HG03354 (cell line): Measurements from ENCODE around the gene CCDC175.

Experiments used
- ATAC-seq: cut with Tn5 transposase; IDR thresholded peaks from one replicate; pipeline ENCODE4 v1.9.1; 2021; ENCODE audit warnings: mild to moderate bottlenecking; ENCODE audit not compliant: unreplicated experiment, poor library complexity, severe bottlenecking

Gene CCDC175

DNA sequence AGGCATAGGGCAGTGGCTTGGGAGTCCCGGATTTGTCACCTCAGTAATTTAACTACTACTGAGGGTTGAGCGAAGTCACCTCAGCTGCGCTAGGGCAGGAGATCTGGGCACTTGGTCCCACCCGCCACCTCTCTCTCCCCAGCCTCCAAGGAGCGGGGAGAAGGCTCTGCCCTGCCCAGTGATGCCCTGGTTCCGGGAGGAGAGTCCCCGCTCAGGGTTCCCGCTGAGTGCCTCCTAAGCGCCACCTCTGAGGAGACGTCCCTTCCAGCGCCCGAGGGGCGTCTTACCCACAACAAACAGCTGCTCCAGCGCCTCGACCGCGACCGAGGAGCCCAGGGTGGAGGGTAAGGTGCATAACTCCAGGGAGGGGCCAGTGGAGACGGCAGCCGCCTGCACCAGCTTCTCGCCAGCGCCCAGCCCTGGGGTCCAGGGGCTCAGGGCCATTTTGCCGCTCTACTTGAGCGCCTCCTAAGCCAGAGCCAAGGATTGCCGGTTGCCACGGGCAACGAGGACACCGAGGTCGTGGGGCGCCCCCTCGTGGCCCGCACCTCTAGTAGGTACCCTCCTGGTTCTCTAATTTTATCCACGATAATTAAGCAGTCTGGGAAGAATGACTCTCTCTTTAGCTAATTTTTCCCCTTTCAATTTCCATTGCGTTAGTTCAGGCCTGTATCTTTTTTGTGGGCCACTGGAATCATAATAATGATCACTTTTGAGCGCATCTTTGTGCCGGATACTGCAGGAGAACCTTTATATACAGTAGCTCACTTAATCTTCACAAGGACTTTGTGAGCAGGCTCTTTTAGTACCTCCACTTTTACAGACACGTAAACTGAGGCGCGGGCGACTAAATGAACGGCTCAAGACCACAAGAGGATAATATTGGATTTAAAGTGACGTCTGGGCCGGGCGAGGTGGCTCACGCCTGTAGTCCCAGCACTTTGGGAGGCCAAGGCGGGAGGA, at the start of gene CCDC175:
CCDC175 (minus strand) TSS at position 481 of the 963 bp plus-strand sequence; CDS start at position 444, 37 bp downstream.
- peak; percentile 99 for ATAC-seq

DNA sequence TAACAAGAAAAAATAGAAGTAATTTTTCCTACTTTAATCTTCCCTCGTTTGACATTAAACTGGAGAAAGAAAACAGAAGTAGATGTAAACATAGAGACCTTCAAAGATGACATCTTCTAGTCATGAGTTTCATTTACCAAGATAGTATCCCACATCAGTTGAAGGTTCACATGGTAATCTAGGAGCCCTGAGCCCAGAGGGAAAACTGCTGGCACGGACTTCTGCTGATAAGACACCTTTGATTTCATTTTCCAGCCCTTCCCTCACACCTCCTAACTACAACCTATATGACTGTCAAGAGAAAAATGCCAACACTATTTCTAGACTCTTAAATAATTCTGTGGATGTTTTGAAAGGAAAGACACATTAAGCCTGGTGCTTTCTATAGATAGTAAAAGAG, 46.0 kb upstream of the CCDC175 start:
- ATAC-seq = no peak

DNA sequence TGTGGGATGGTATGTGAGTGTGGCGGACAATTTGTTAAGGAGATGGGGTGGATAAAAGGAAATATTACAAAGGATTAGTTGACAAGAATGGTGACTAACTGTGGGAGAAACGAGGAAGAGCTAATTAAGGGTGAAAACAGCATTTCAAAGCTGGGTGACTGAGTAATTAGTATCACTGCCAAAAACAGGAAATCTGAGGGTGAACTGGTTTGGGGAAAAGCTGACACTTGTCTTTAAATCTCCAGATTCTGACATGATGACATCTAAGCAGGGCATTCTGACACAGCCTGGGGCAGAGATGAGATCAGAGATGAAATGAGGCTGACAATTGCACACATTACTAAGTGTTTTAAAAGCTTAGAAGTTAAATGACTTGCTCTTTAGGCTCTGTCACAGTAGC, 42.4 kb upstream of the CCDC175 start:
- no peak for ATAC-seq

DNA sequence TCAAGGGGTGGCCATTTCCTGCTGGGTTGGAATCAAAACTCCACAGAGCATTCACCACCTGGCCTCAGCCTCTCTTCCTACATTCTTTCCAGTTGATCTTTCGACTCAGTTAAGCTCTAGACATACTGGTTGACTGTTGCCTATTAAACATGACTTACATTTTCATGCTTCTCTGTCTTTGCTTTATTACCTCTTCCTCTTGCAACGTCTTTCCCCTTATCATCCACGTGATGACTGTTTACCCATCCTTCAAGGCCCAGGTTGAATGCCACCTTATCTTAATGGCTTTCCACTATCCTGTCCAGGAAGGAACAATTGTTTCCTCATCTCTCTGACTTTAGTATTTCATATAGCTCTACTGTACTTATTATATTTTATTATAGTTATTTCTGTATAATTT, 24.4 kb upstream of the CCDC175 start:
- no peak for ATAC-seq

DNA sequence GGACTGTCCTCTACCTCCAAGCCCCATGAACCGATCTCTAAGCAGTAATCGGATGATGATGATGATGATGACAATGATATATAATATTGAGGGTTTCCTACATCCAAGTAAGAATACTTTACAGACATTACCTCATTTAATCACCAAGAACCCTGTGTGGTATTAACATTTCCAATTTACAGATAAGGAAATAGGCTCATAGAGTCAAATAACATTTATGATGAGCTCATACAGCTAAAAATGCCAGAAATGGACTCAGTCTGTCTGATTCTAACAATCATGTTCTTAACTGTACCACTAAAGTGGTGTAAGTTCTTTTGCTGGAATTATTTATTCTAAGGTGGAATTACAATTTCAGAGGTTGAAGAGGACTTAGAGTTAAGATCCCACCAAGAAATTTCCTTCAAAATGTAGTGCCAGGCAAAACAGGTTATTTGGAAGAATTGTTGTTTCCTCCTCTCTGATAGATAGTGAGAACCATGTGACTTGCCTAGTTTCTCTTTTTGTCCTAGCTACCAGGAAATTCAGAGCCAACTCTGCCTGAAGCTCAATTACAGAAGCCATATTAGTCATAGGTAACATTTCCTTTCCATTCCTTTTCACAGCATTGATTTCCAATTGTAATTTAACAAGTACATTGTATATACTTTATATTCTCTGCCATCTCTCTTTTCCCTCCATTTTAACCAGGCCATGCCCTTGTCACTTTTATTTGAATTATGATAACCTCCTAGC, 23.8 kb upstream of the CCDC175 start:
- ATAC-seq = no peak

DNA sequence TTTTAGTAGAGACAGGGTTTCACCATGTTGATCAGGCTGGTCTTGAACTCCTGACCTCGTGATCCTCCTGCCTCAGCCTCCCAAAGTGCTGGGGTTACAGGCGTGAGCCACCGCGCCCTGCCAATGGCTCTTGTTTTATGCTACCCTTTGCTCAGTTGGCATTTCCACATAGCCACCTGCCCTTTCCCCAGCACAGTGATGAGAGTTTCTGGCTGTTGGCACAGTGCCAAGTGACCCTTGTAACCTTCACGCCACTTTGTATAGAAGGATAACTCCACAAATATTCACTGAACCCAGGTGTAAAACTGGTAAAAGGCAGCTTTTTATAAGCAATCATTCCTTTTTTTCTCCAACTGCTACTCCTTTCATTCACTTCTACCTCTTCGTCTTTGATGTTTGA, 18.5 kb upstream of the CCDC175 start:
- ATAC-seq = no peak

DNA sequence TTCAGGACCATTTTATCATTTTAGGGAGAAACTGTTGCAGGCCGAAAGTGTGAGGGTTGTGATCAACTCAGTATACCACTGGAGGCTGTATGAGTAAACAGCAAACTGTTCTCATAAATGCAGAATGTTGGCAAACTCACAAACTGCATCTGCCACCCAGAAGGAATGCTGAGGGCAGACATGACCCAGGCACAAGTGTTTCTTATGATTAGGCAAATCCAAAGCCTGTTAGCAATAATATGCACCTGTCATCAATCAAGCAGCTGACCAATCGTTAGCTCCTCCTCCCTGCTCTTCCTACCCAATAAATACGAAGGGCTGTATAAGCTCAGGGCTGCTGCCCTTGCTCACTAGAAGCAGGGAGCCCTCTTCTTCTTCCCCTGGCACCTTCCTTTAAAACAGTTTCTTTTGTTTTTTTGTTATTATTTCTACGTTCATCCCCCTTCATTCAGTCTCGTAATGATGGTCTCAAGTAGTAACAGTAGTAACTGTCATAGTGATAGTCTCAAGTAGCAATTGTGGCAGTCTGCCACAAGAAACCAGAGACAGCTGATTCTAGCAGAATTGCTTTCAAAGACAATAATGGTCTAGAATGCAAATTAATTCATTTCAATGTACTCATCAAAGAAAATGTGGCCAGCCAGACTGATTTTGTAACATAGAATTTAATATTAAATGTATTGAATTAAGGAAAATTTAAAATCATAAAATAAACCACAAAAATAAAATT, 15.2 kb upstream of the CCDC175 start:
- ATAC-seq = no peak

DNA sequence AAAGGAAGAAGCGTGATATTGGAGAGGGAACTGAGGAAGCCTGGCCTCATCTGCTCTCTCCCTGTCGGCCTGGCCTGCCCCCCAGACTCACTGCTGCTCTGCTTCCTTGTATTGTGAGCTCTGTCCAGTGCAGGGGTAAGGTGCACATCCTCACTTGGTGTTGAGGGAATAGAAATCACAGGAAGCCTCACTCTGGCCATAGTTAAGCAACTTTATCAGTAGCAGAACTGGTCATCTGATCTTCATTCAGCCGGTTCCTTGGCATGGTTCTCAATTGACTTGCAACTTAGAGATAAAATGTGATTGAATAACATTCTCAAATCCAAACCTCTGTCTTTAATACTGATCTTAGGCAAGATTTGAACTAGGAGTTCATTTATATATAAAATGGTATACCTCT, 11.5 kb upstream of the CCDC175 start:
- ATAC-seq = no peak

DNA sequence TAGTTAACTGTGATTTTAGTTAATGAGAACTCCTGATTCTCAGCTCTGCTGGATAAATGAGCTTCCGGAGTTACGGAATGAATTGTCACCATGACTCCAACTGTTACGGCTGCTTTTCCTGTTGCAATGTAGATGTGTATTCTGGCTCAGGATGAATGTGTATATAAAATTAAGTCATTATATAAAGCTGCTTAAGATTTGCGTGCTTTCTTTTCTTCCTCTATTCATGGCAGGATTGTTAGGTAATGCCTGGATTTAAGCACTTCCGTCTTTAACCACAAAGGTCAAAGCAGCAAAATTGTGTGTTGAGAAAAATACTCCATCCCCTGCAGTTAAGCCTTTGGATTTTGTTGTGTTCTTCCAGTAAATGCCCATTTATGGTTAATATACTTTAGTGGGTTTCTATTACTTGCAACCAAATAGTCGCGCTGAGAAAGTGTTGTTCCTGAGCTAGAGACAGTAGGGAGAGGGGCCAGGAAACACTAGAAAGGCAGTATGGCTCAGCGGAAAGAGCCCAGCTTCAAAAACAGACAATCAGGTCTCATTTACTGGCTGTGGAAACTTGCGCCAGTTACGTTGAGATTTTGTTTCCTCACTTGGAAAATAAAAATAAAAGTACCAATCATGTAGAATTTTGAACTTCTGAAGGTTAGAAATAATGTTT, 9.4 kb upstream of the CCDC175 start:
- ATAC-seq = no peak

DNA sequence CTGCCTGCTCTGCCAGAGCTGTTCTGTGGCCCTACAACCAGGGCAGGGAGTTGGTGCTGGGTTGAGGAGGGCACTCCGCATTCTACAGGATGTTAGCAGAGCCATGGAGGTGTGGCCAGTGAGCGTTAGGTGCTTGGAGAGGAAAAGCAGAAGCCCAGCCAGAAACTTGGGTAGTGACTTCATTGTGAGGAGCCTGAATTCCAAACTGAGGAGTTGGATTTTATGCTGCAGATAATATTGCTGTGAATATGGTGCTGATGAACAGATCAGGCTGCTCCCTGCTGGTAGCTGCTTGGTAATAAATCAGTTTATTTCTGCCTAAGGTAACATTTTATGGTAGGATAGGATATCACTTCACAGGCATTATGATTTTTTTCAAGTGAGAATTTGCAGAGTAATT, 7.1 kb upstream of the CCDC175 start:
- ATAC-seq = no peak

DNA sequence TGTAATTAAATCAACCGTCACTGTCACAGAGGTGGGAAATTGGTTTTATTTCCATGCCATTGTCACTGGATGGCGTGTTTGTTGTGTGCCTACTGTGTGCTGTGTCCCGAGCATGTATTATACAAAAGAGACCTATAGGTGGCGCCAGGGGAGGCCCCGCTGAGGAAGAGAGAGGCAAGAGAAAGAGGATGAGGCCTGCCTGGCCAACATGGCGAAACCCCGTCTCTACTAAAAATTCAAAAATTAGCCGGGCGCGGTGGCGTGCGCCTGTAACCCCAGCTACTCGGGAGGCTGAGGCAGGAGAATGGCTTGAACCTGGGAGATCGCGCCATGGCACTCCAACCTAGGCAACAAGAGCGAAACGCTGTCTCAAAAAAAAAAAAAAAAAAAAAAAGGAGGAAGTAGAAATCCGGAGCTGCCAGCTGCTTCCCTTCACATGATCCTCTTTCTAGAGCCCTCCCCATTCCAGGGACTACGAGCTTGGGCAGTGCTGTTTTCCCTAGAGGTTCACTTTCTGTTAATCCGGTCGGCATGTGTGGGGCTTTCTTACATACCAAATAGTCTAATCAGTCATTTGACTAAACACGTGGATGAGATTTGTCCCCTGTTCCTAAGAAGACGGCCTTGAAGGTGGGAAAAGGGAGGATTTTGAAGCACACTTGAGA, 6.4 kb upstream of the CCDC175 start:
- no peak for ATAC-seq

DNA sequence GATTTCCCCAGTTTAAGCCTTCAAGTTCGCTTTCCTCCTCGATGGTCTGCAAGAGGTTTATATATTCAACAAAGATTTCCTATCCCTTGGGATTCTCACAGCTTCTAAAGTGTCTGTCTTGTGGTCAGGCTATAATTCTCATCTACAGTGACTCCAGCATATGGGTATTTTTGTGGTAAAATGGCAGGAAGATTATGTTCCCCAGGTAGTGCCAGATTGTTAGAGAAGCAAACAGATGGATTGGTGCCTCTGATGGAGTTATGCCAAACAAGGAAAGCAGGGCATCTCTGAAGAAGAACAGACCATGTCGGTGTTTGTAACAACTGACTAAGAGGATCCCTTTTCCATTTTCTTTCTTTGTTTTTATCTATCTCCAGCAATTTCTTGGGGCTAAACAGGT, 5.5 kb upstream of the CCDC175 start:
- no peak for ATAC-seq

DNA sequence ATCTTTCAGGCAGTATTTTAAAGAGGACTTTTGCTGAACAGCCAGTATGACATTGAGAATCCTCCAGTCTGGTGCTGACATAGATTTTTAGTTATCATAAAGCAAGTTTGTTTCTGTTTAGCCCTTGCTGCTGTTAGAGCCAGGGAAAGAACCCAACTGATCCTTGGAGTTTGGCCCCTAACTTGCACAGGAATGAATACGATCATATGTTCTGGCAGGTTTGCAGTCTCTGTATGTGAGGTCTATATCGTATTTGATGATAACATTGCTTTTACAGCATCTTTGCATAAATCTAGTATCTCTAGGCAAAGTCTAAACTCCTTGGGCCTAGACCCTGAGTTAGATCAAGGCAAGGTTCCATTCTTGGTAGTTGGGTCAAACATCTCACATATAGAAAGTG, 4.3 kb upstream of the CCDC175 start:
- no peak for ATAC-seq

DNA sequence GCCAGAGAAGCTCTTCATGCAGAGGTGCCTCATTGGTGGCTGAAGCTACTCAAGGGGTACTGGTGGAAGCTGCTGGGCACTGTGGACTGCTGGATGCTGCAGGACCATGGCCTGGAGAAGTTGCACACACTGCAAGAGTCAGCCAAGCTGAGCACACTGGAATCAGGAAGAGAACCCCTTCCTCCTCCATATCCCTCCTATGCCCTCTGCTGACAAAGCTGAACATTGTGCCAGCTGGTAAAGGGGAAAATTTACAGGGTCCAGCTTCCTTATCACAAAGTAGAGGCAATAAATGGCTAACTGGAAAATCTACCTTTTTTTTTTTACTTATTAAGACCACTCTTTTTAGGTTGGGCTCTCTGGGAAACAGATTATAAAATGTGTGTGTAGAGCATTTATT, 6.5 kb downstream of the CCDC175 start:
- no peak for ATAC-seq

DNA sequence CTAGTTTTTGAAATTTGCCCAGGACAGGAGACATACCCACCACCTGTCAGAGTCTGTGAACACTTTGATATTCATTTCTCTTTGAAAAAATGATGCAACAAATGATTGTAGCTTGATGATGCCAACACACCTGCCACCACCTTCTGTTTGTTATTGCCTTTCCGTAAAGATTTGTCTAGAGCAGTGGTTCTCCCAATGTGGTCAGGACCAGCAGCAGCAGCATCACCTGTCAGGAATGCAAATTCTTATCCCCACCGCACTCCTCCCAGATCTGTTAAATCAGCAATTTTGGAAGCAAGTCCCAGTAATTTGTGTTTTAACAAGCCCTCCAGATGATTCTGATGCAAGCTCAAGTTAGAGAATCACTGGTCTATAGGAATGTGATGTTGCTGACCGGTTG, 9.9 kb downstream of the CCDC175 start:
- ATAC-seq = no peak

DNA sequence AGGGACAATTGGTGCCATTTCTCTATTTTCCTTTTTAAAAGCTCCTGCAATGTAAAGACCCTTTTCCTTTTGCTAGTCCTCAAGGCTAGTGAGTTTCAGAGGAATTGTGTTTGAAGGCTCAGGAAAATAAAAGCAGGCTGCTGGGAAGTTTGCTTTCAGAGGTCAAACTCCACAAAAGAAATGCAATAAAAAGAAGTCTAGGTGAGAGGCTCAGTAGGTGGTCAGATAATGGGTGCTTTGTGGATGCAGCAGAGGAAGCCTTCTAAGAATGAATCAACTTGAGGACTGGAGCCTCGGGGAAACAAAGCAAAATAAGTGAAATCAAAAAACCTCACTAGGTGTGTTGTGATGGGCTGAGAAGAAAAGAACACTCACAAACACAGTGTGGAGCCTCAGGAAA, 10.3 kb downstream of the CCDC175 start:
- ATAC-seq = no peak

DNA sequence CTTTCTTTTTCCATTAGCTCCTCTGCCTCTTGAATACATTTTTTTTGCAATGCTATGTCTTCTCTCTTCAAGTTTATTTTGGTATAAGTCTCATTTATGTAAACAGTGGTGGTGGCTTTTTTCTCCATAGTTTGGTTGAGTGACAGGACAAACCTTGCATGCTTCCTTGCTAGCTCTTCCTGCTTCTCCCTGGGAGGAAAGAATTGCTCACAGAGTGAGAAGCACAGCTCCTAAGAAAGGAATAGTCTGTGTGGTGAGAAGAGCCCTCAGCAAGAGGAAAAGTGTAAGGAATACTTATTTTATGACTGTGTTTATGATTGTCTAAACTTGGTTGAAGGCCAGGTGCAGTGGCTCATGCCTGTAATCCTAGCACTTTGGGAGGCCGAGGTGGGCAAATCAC, 11.5 kb downstream of the CCDC175 start:
- no peak for ATAC-seq

DNA sequence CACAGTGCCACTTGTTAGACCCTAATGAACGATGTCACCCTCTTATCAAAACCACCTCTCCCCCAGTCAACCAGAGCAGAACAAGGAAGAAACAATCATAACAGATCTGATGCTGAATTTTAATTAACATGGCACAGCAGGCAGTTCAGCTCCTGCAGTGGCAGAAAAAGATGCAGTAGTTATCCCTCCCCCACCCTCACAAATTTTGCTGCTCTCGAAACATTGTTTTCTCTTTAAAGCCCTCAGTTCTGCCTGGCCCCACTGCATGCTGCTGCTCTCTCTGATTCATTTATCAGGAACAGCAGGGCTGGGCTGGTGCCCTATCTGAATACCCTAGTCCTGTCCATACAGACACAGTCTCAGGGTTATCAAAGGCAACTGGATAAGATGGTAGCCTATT, 12.2 kb downstream of the CCDC175 start:
- ATAC-seq = no peak

DNA sequence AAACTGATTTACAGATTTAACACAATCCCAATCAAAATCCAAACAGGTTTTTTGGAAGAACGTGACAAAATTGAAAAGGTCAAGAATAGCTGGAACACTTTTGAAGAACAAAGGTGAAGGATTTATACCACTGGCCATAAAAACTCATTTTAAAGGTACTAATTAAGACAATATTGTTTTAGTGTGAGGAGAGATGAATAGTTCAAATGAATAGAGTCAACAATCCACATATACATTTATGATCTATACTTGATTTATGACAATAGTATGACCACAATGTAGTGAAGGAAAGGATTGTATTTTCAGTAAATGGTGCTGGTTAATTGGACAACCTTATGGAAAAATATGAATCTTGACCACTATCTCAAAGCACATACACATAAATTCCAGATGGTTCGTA, 29.3 kb downstream of the CCDC175 start:
- no peak for ATAC-seq
